ENCODE data around the gene NUMA1. TPM values are rescaled to one million over a fixed set of nuclear protein-coding genes. Genes with fewer than 3 reads are reported as not detected.

NUMA1 gene
- total and polyA plus RNA-seq, 9 of the 15 experiments (the other 6 are each of a cell fraction or from before 2014, with no cell fraction given), result 4.1 to 104 (median 51.2) TPM

DNA sequence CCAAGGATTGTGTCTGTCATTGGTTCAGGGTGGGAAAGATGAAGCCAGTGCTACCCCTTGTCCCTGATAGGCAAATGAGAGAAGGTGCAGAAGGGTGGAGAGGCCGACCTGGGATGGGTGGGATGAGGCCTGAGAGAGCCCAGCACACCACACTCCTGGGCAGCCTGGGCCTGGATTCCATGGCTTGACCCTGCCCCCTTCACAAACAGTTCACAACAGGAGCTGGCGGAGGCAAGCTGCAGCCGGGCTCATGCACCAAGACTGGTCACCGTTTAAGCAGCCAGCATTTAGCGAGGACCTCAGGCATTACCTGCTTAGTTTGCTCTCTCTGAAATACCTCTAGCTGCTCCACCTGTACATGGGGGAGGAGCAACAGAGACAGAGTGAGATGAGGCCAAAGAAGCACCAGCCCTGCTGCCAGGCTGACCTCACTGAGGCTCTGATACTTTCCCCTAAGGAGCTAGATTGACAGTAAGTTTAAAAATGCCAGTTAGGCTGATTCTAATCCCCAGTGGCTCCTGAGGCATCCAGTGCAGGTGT, 68.2 kb downstream of the NUMA1 start:
- intact Hi-C loops (cut with micrococcal nuclease) (no loop called here), in situ Hi-C loops (cut with MboI) (no loop called here)
- CTCF ChIA-PET (ENCODE audit: low intra/inter-chr PET ratio), result no interaction called here
- BruUV-seq (replicated peaks), result no TSS peak
- Histone ChIP-seq H3K27me3 (ENCODE audit: control insufficient read depth in 2 of 2, insufficient read depth in 2 of 2, low read length in 2 of 2) (no peaks in the 10 kb centered on the region), H3K4me2 (ENCODE audit: insufficient read depth, low read length) (no peak overlapping the region), H3K27ac (ENCODE audit: extremely low read depth, low read depth, low read length) (no peak overlapping the region), H3K36me3 (ENCODE audit: control insufficient read depth, insufficient read depth, low read length) (peaks cover 96% of the 10 kb centered on the region), H3K79me2 (ENCODE audit: control insufficient read depth, insufficient read depth, low read length) (no peaks in the 10 kb centered on the region), H3K9ac (ENCODE audit: insufficient read depth in 1 of 2, low read depth in 2 of 2, low read length in 2 of 2) (no peak overlapping the region; a peak in 1 of 4 replicates), H3K4me3 (no peak overlapping the region), H4K20me1 (replicated peaks; ENCODE audit: control insufficient read depth, insufficient read depth, low read length) (peaks cover 5% of the 10 kb centered on the region; the same call in 1 of the 2 replicates), H3K4me1 (replicated peaks in 1 of 2; ENCODE audit: control insufficient read depth in 2 of 2, insufficient read depth in 2 of 2, low read length in 2 of 2) (peaks cover 0 to 7% of the 10 kb centered on the region in 2 experiments; a peak in 1 of 5 replicates), H2AFZ (ENCODE audit: low read depth, low read length) (no peak overlapping the region), H3K9me3 (replicated peaks; ENCODE audit: control insufficient read depth, insufficient read depth, low read depth, low read length) (no peaks in the 10 kb centered on the region), H3K9me1 (ENCODE audit: control insufficient read depth, insufficient read depth, low read length) (no peaks in the 10 kb centered on the region)
- POLR2A ChIA-PET, result interaction anchor here (0.6 to 2.2 kb wide), 4 partner anchors 9 to 18 kb away, joined by 4 to 7 read pairs (median 5); no protein-coding TSS in a partner anchor
- 73% methylated on average over 5 of the region's 5 CpGs for WGBS (ENCODE audit: insufficient coverage, low coverage, missing lambda C conversion rate)
- no peak for FAIRE-seq
- no peak for ATAC-seq
- DNase-seq (ENCODE audit: extremely low read depth in 1 of 4, low spot score in 3 of 4), result no peak
- TF ChIP-seq POLR2G (IDR thresholded peaks at IDR 0.05; ENCODE audit: low read depth, low read length), result peak; percentile 47; the same call in 1 of the 2 replicates
- TF ChIP-seq, protein P1, sequence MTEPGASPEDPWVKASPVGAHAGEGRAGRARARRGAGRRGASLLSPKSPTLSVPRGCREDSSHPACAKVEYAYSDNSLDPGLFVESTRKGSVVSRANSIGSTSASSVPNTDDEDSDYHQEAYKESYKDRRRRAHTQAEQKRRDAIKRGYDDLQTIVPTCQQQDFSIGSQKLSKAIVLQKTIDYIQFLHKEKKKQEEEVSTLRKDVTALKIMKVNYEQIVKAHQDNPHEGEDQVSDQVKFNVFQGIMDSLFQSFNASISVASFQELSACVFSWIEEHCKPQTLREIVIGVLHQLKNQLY (CRISPR knock-in tag; conservative IDR thresholded peaks at IDR 0.05), result no peak
- no peak for TF ChIP-seq EWSR1 (IDR thresholded peaks at IDR 0.05; ENCODE audit: borderline replicate concordance, low read depth, partially characterized antibody)
- peak; percentile 47 for TF ChIP-seq RBM22 (IDR thresholded peaks at IDR 0.05; ENCODE audit: low read depth, low read length, poor library complexity, severe bottlenecking)
- no peak for TF ChIP-seq SMARCB1 (IDR thresholded peaks at IDR 0.05; ENCODE audit: insufficient read length, low read depth)

All from K562 (cell line).